Measurements from ENCODE around the gene FAU.
A peak's percentile ranks its signal among the peaks of the same experiment; 100 is the strongest.

FAU gene

GRCh38 chr11:65163684-65164083 lies 41.8 kb upstream of the FAU start:
- TF ChIP-seq CTCF (IDR thresholded peaks at IDR 0.05; ENCODE audit: insufficient read depth, low read depth, low read length, missing control alignments), result no peak

GRCh38 chr11:65160643-65161042 lies 38.7 kb upstream of the FAU start:
- H3K4me3 ChIP-seq (ENCODE audit: low read depth, low read length), result no peak overlapping the region
- no peak for DNase-seq (ENCODE audit: low read depth)
- TF ChIP-seq CTCF (IDR thresholded peaks at IDR 0.05; ENCODE audit: insufficient read depth, low read depth, low read length, missing control alignments), result no peak

More at GRCh38 chr11:65163684-65164083, 41.8 kb upstream of the FAU start:
- no peak overlapping the region for H3K4me3 ChIP-seq (ENCODE audit: low read depth, low read length)
- DNase-seq (ENCODE audit: low read depth), result no peak

GRCh38 chr11:65159012-65159411 lies 37.1 kb upstream of the FAU start:
- DNase-seq (ENCODE audit: low read depth), result peak; percentile 79
- no peak for TF ChIP-seq CTCF (IDR thresholded peaks at IDR 0.05; ENCODE audit: insufficient read depth, low read depth, low read length, missing control alignments)
- no peak overlapping the region for H3K4me3 ChIP-seq (ENCODE audit: low read depth, low read length)

GRCh38 chr11:65157336-65157735 lies 35.4 kb upstream of the FAU start:
- no peak for DNase-seq (ENCODE audit: low read depth)
- no peak overlapping the region for H3K4me3 ChIP-seq (ENCODE audit: low read depth, low read length)
- no peak for TF ChIP-seq CTCF (IDR thresholded peaks at IDR 0.05; ENCODE audit: insufficient read depth, low read depth, low read length, missing control alignments)

- TF ChIP-seq CTCF (IDR thresholded peaks at IDR 0.05; ENCODE audit: insufficient read depth, low read depth, low read length, missing control alignments), result no peak
- DNase-seq (ENCODE audit: low read depth), result no peak
- no peak overlapping the region for H3K4me3 ChIP-seq (ENCODE audit: low read depth, low read length)
Measured at GRCh38 chr11:65156926-65157325, 35.0 kb upstream of the FAU start.

- no peak for DNase-seq (ENCODE audit: low read depth)
- no peak for TF ChIP-seq CTCF (IDR thresholded peaks at IDR 0.05; ENCODE audit: insufficient read depth, low read depth, low read length, missing control alignments)
- H3K4me3 ChIP-seq (ENCODE audit: low read depth, low read length), result no peak overlapping the region
Measured at GRCh38 chr11:65156256-65156655, 34.3 kb upstream of the FAU start.

GRCh38 chr11:65152122-65152521 lies 30.2 kb upstream of the FAU start:
- DNase-seq (ENCODE audit: low read depth), result peak; percentile 37
- TF ChIP-seq CTCF (IDR thresholded peaks at IDR 0.05; ENCODE audit: insufficient read depth, low read depth, low read length, missing control alignments), result no peak
- H3K4me3 ChIP-seq (ENCODE audit: low read depth, low read length), result no peak overlapping the region
